AG09309 (cell line): ENCODE data around the gene HEXIM2.

Experiments
- DNase-seq: peaks from one replicate; pipeline ENCODE4 v3.0.0-alpha.2; 2010; ENCODE audit warnings: low read depth
- H3K4me3 ChIP-seq: 2 replicates; pipeline ENCODE4 v1.5.1; 2011; ENCODE audit warnings: mild to moderate bottlenecking, low read depth, low read length, moderate library complexity; ENCODE audit not compliant: control insufficient read depth
- CTCF ChIP-seq: IDR thresholded peaks from 2 replicates; pipeline ENCODE4 v1.5.1; 2011; ENCODE audit warnings: mild to moderate bottlenecking, low read depth, low read length, inconsistent platforms; ENCODE audit not compliant: insufficient read depth, control insufficient read depth; ENCODE audit errors: missing control alignments

Gene HEXIM2

DNA sequence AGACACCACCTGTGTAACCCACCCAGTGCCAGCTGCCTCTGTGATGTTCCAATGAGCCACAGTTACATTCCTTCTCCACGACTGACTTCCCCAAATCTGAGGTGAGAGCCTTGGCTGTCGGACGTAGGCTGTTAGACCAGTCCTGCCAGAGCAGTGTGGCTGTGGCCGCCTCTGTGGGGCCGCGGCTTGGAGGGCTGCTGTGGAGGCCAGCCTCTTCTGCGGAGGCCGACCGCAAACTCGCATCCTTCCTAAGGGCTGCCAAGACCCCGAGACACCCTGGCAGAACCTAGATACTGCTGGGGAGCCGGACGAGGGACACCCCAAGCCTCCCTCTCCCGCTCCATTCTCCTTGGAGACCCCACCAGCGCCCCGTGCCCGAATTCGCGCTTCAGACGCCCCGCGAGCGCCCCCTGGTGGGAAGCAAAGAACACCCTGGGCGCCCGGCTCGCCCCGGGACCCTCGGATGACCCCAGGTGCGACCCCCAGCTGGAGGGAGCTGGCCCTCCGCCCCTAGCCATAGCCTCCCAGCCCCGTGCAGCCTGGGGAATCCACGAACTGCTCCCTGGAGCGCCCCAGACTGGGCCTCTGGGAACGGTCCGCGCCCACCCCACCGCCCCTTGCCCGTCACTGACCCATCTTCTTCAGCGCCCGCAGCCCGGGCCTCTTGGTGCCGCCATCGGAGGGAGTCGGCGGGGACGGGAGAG, 29.9 kb upstream of the HEXIM2 start:
- TF ChIP-seq CTCF, result peak; percentile 85
- peak overlapping the region; percentile 60 for H3K4me3 ChIP-seq
- DNase-seq, result no peak

- no peak for DNase-seq
- peak within 1 kb of the TSS; percentile 60 for H3K4me3 ChIP-seq
- no peak for TF ChIP-seq CTCF
Observed at GRCh38 chr17:45132320-45132571, 29.4 kb upstream of the HEXIM2 start, which contains the start of gene PLCD3. Gene PLCD3, minus strand, starts transcription at chr17:45132515. Its CDS starts 105 bp downstream, at chr17:45132410.

DNA sequence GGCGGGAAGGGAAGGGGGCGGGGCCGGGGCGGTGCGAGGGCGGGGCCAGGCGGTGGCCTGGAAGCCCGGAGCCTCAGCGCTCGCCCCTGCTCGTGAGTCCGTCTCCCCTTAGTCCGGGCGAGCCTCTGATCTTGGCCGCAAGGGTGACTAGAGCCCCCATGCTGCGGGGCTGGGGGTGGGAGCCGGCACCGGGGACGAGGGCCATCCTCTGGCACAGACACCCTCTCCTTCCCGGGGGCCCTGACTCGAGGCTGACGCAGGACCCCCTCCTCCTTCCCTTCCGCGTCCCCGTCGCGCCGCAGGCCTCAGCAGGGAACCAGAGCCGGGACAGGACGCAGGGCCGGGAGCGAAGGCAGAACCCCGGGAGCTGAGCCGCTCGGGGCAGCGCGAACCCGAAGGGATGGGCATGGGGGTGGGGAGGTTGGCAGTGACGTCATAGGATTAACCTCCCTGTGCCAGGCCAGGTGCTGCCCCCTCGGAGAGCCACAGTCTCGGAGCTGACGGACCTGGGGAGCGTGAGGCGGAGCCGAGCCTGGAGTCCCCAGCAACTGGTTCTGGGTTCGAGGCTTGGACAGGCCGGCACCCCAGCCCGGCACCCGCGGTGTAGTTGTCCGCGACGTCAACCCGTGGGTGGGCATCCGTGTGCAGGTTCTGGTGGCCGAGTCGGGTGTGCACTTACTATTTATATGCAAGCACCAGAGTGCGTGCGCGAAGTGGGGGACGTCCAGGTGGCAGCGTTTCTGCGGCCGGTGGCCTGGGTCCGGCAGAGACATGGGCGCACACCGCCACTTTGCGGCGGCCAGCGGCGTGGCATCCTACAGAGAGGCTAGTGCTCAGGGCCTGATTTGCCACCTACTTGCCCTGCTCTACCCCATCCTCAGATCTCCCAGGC, 28.9 kb upstream of the HEXIM2 start:
- TF ChIP-seq CTCF, result peak; percentile 89
- H3K4me3 ChIP-seq, result peak overlapping the region; percentile 60
- no peak for DNase-seq

DNA sequence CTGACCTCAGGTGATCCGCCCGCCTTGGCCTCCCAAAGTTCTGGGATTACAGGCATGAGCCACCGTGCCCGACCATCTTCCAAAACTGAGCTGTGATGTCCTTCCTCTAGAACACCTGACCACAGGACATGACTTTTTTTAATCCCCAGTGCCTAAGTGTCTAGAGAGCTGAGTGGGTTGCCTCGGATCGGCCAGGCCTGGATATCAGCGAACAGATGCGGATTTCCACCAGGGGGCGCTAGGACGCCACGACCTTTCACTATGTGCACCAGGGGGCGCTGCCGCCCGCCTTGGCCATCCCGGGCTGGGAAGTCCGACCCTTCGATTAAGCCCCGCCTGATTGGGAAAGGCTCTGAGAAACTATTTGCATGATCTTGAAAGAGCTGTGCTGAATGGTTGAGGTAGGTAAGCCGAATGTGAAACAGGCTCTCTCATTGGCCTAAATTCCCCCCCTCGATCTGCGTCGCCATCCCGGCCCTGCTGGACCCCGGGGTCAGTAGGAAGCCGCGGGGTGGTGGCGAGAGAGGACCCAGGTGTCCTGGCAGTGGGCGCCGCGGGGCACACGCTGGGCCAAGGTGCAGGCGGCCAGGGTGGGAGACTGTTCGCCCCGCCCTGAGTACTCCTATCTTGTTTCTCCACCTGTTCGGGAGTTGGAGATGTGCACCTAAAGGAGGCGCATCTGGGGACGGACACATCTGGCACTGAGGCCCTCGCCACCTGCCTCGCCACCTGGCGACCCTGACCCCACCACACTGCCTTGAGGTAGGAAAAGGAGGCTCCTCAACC, 26.3 kb upstream of the HEXIM2 start, which contains the start of gene ACBD4:
ACBD4 (plus strand) TSS at position 496 of the 786 bp plus-strand sequence. CDS start 458 bp downstream, outside the sequence.
- peak within 1 kb of the TSS; percentile 61 for H3K4me3 ChIP-seq
- TF ChIP-seq CTCF, result peak; percentile 100
- DNase-seq, result peak; percentile 89

GRCh38 chr17:45135978-45136791, 25.5 kb upstream of the HEXIM2 start:
- peak overlapping the region; percentile 61 for H3K4me3 ChIP-seq
- no peak for TF ChIP-seq CTCF
- no peak for DNase-seq
